ENCODE data around the gene SLC27A1. TPM values are rescaled to one million over a fixed set of nuclear protein-coding genes. Genes with fewer than 3 reads are reported as not detected.

Gene SLC27A1
- total and polyA plus RNA-seq, 9 of the 15 experiments (the other 6 are each of a cell fraction or from before 2014, with no cell fraction given) = 0.06 to 3.0 (median 1.1) TPM

- no peak for TF ChIP-seq EZH2 (IDR thresholded peaks at IDR 0.05; ENCODE audit: borderline replicate concordance, low read depth, low read length)
- TF ChIP-seq HDAC2 (IDR thresholded peaks at IDR 0.05) = 0 out of 2 replicates have a peak, but pooled peaks have one; percentile 66
- TF ChIP-seq SRSF9 (IDR thresholded peaks at IDR 0.05; ENCODE audit: borderline replicate concordance, low read depth, low read length) = no peak
- TF ChIP-seq RBM17 (IDR thresholded peaks at IDR 0.05; ENCODE audit: borderline replicate concordance, low read depth, low read length) = no peak
- no peak for TF ChIP-seq ATF1 (CRISPR knock-in tag; IDR thresholded peaks at IDR 0.05)
- 0 out of 2 replicates have a peak, but pooled peaks have one; percentile 31 for TF ChIP-seq ATF1 (tag; IDR thresholded peaks at IDR 0.05)
- 0 out of 2 replicates have a peak, but pooled peaks have one; percentile 23 for TF ChIP-seq HINFP (tag; conservative IDR thresholded peaks at IDR 0.05; ENCODE audit: low read depth)
- no peak for TF ChIP-seq GABPB1 (CRISPR knock-in tag; IDR thresholded peaks at IDR 0.05)
- no peak for TF ChIP-seq SAFB2 (IDR thresholded peaks at IDR 0.05; ENCODE audit: borderline replicate concordance, low read depth, low read length, severe bottlenecking)
- TF ChIP-seq DACH1 (IDR thresholded peaks at IDR 0.05; ENCODE audit: partially characterized antibody) = no peak
- TF ChIP-seq NFRKB (IDR thresholded peaks at IDR 0.05; ENCODE audit: low read depth) = 0 out of 2 replicates have a peak, but pooled peaks have one; percentile 21
- no peak for TF ChIP-seq YY1 (IDR thresholded peaks at IDR 0.05; ENCODE audit: borderline replicate concordance in 1 of 3, control insufficient read depth in 1 of 3, extremely low read depth in 1 of 3, insufficient read depth in 3 of 3, insufficient read length in 1 of 3, insufficient replicate concordance in 2 of 3, low read depth in 1 of 3, low read length in 2 of 3)
- TF ChIP-seq GATA2 (CRISPR knock-in tag; IDR thresholded peaks at IDR 0.05) = no peak
- TF ChIP-seq POLR3G (IDR thresholded peaks at IDR 0.05; ENCODE audit: extremely low read depth, insufficient read length, insufficient replicate concordance) = no peak
- TF ChIP-seq ZNF143 (CRISPR knock-in tag; IDR thresholded peaks at IDR 0.05) = no peak
- TF ChIP-seq C11orf30 (IDR thresholded peaks at IDR 0.05; ENCODE audit: low read depth) = peak; percentile 89
- TF ChIP-seq ZNF609 (CRISPR knock-in tag; IDR thresholded peaks at IDR 0.05; ENCODE audit: borderline replicate concordance) = no peak
- TF ChIP-seq NELFE (IDR thresholded peaks at IDR 0.05; ENCODE audit: insufficient read depth, insufficient read length) = no peak
- no peak for TF ChIP-seq CREB3L1 (IDR thresholded peaks at IDR 0.05; ENCODE audit: borderline replicate concordance, low read depth)
Observed at GRCh38 chr19:17450264-17451075, 19.9 kb upstream of the SLC27A1 start (continued).
